ENCODE data around the gene FMN1.

FMN1 gene

GRCh38 chr15:33067456-33067855, 127.1 kb downstream of the FMN1 start:
- TF ChIP-seq, protein P1, sequence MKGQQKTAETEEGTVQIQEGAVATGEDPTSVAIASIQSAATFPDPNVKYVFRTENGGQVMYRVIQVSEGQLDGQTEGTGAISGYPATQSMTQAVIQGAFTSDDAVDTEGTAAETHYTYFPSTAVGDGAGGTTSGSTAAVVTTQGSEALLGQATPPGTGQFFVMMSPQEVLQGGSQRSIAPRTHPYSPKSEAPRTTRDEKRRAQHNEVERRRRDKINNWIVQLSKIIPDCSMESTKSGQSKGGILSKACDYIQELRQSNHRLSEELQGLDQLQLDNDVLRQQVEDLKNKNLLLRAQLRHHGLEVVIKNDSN (IDR thresholded peaks at IDR 0.05) = no peak
- TF ChIP-seq EP300 (IDR thresholded peaks at IDR 0.05; ENCODE audit: borderline replicate concordance) (peak; percentile 55; the same call in 1 of the 2 replicates), FOXM1 (IDR thresholded peaks at IDR 0.05; ENCODE audit: borderline replicate concordance, low read depth) (no peak), CEBPB (IDR thresholded peaks at IDR 0.05) (no peak), YY1 (IDR thresholded peaks at IDR 0.05; ENCODE audit: low read depth) (no peak), TEAD4 (IDR thresholded peaks at IDR 0.05) (peak; percentile 38; the same call in 1 of the 2 replicates), RAD21 (IDR thresholded peaks at IDR 0.05; ENCODE audit: low read depth) (no peak), NFIC (IDR thresholded peaks at IDR 0.05) (peak; percentile 39), TAF1 (IDR thresholded peaks at IDR 0.05; ENCODE audit: low read depth) (no peak), ZBTB7A (IDR thresholded peaks at IDR 0.05; ENCODE audit: low read depth) (no peak), TCF12 (IDR thresholded peaks at IDR 0.05; ENCODE audit: low read depth) (peak; percentile 20; the same call in 1 of the 2 replicates), EGR1 (IDR thresholded peaks at IDR 0.05) (no peak), MAX (IDR thresholded peaks at IDR 0.05) (peak; percentile 36; the same call in 1 of the 2 replicates)
- TF ChIP-seq, protein P2, sequence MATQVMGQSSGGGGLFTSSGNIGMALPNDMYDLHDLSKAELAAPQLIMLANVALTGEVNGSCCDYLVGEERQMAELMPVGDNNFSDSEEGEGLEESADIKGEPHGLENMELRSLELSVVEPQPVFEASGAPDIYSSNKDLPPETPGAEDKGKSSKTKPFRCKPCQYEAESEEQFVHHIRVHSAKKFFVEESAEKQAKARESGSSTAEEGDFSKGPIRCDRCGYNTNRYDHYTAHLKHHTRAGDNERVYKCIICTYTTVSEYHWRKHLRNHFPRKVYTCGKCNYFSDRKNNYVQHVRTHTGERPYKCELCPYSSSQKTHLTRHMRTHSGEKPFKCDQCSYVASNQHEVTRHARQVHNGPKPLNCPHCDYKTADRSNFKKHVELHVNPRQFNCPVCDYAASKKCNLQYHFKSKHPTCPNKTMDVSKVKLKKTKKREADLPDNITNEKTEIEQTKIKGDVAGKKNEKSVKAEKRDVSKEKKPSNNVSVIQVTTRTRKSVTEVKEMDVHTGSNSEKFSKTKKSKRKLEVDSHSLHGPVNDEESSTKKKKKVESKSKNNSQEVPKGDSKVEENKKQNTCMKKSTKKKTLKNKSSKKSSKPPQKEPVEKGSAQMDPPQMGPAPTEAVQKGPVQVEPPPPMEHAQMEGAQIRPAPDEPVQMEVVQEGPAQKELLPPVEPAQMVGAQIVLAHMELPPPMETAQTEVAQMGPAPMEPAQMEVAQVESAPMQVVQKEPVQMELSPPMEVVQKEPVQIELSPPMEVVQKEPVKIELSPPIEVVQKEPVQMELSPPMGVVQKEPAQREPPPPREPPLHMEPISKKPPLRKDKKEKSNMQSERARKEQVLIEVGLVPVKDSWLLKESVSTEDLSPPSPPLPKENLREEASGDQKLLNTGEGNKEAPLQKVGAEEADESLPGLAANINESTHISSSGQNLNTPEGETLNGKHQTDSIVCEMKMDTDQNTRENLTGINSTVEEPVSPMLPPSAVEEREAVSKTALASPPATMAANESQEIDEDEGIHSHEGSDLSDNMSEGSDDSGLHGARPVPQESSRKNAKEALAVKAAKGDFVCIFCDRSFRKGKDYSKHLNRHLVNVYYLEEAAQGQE (IDR thresholded peaks at IDR 0.05; ENCODE audit: low read depth) = no peak

- TF ChIP-seq CEBPB (IDR thresholded peaks at IDR 0.05) = no peak
- TF ChIP-seq TEAD4 (IDR thresholded peaks at IDR 0.05) = no peak
- TF ChIP-seq NFIC (IDR thresholded peaks at IDR 0.05) = no peak
- TF ChIP-seq FOXM1 (IDR thresholded peaks at IDR 0.05; ENCODE audit: borderline replicate concordance, low read depth) = no peak
- TF ChIP-seq CREB1 (IDR thresholded peaks at IDR 0.05; ENCODE audit: low read depth) = no peak
- TF ChIP-seq, protein P1 (IDR thresholded peaks at IDR 0.05) = no peak
- TF ChIP-seq EP300 (IDR thresholded peaks at IDR 0.05; ENCODE audit: borderline replicate concordance) = no peak
- no peak for TF ChIP-seq EGR1 (IDR thresholded peaks at IDR 0.05)
- no peak for TF ChIP-seq ZBTB7A (IDR thresholded peaks at IDR 0.05; ENCODE audit: low read depth)
- TF ChIP-seq TAF1 (IDR thresholded peaks at IDR 0.05; ENCODE audit: low read depth) = no peak
Observed at GRCh38 chr15:33066584-33066983, 127.9 kb downstream of the FMN1 start.

DNA sequence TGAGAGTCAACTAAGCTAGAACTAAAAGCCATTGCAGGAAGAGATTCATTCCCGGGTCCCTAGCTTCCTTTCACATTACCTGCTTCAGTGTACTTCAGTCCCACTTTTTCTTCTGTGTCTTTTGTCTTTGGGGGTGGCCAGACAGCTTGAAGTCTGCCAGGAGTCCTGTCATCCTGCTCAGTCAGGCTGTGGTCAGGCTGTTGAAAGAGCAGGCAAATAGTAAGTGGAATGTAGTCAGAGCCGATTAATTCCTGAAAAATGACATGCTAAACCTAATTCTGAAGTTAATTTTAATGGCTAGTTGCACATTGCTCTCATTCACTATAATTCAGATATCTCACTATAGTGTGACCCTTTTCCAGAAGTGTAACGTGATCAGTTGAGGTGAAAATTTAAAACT, 129.6 kb downstream of the FMN1 start:
- TF ChIP-seq TEAD4 (IDR thresholded peaks at IDR 0.05) (no peak), EP300 (IDR thresholded peaks at IDR 0.05; ENCODE audit: borderline replicate concordance) (no peak), CEBPB (IDR thresholded peaks at IDR 0.05) (no peak), FOXM1 (IDR thresholded peaks at IDR 0.05; ENCODE audit: borderline replicate concordance, low read depth) (no peak), EGR1 (IDR thresholded peaks at IDR 0.05) (no peak), ZBTB7A (IDR thresholded peaks at IDR 0.05; ENCODE audit: low read depth) (no peak), TAF1 (IDR thresholded peaks at IDR 0.05; ENCODE audit: low read depth) (no peak), MAX (IDR thresholded peaks at IDR 0.05) (no peak), RAD21 (IDR thresholded peaks at IDR 0.05; ENCODE audit: low read depth) (no peak), CREB1 (IDR thresholded peaks at IDR 0.05; ENCODE audit: low read depth) (no peak)
- TF ChIP-seq, protein P2 (IDR thresholded peaks at IDR 0.05; ENCODE audit: low read depth) = no peak
- TF ChIP-seq, protein P1 (IDR thresholded peaks at IDR 0.05) = no peak

- no peak for TF ChIP-seq CEBPB (IDR thresholded peaks at IDR 0.05)
- no peak for TF ChIP-seq TAF1 (IDR thresholded peaks at IDR 0.05; ENCODE audit: low read depth)
- no peak for TF ChIP-seq TEAD4 (IDR thresholded peaks at IDR 0.05)
- TF ChIP-seq EGR1 (IDR thresholded peaks at IDR 0.05) = no peak
- no peak for TF ChIP-seq YY1 (IDR thresholded peaks at IDR 0.05; ENCODE audit: low read depth)
- TF ChIP-seq EP300 (IDR thresholded peaks at IDR 0.05; ENCODE audit: borderline replicate concordance) = no peak
- no peak for TF ChIP-seq RAD21 (IDR thresholded peaks at IDR 0.05; ENCODE audit: low read depth)
- no peak for TF ChIP-seq MAX (IDR thresholded peaks at IDR 0.05)
- TF ChIP-seq, protein P1 (IDR thresholded peaks at IDR 0.05) = no peak
- no peak for TF ChIP-seq TCF12 (IDR thresholded peaks at IDR 0.05; ENCODE audit: low read depth)
- TF ChIP-seq CREB1 (IDR thresholded peaks at IDR 0.05; ENCODE audit: low read depth) = no peak
- TF ChIP-seq, protein P2 (IDR thresholded peaks at IDR 0.05; ENCODE audit: low read depth) = no peak
- TF ChIP-seq FOXM1 (IDR thresholded peaks at IDR 0.05; ENCODE audit: borderline replicate concordance, low read depth) = no peak
- no peak for TF ChIP-seq ZBTB7A (IDR thresholded peaks at IDR 0.05; ENCODE audit: low read depth)
Observed at GRCh38 chr15:33059184-33059583, 135.3 kb downstream of the FMN1 start.

All from Ishikawa (cell line).